GM23338 (cell line): ENCODE results near the gene MICAL3.

ENCODE experiments used
- EZH2phosphoT487 ChIP-seq: fragments of 200-600 bp; sonication (generic); IDR thresholded peaks from one replicate; pipeline ENCODE4 v1.8.1; 2018; ENCODE audit warnings: antibody characterized with exemption; ENCODE audit not compliant: unreplicated experiment
- TF ChIP-seq, protein P1 (sequence below), 2 experiments: fragments of 200-600 bp in 1 of 2; sonication (generic) in 1 of 2; conservative IDR thresholded peaks; 2 replicates each; pipeline versions ENCODE4 v1.5.1 to v1.6.1; 2016 to 2017; ENCODE audit warnings: antibody characterized with exemption in 2 of 2, low read depth in 2 of 2, mild to moderate bottlenecking in 2 of 2, moderate library complexity in 1 of 2

DNA sequence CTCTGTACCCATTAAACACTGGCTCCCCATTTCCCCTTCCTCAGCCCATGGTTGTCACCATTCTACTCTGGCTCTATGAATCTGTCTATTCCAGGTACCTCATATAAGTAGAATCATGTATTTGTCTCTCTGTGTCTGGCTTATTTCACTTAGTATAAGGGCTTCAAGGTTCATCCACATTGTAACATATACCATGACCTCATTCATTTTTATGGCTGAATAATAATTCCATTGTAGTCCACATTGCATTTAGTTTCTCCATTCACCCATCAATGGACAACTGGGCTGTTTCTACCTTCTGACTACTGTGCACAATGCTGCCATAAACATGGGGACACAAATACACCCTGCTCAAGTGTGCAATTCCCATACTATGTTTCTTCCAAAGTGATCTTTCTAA is 97.3 kb downstream of the MICAL3 start:
- TF ChIP-seq, protein P1, sequence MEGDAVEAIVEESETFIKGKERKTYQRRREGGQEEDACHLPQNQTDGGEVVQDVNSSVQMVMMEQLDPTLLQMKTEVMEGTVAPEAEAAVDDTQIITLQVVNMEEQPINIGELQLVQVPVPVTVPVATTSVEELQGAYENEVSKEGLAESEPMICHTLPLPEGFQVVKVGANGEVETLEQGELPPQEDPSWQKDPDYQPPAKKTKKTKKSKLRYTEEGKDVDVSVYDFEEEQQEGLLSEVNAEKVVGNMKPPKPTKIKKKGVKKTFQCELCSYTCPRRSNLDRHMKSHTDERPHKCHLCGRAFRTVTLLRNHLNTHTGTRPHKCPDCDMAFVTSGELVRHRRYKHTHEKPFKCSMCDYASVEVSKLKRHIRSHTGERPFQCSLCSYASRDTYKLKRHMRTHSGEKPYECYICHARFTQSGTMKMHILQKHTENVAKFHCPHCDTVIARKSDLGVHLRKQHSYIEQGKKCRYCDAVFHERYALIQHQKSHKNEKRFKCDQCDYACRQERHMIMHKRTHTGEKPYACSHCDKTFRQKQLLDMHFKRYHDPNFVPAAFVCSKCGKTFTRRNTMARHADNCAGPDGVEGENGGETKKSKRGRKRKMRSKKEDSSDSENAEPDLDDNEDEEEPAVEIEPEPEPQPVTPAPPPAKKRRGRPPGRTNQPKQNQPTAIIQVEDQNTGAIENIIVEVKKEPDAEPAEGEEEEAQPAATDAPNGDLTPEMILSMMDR (conservative IDR thresholded peaks at IDR 0.05; ENCODE audit: low read depth in 2 of 2), result no peak
- TF ChIP-seq EZH2phosphoT487, result no peak
